Calu3 (cell line): ENCODE data around the gene HOXA10. TPM values are rescaled to one million over a fixed set of nuclear protein-coding genes. Genes with fewer than 3 reads are reported as not detected.

Experiments used
- BruUV-seq: library from RNA; stranded (reverse); fragments of 400-500 nt; replicated peaks from 2 replicates; lab custom pipeline; 2021; lab: Mats Ljungman, UMichigan
- CTCF ChIA-PET: fragments of 300-600 bp; sonication (Branson Sonifier 250); formaldehyde crosslinking; loops from one replicate; lab custom pipeline; 2022; ENCODE audit warnings: antibody characterized with exemption; lab: Charles Lee
- DNase-seq: peaks from one replicate; pipeline ENCODE4 v3.0.0; 2022
- H3K27ac Mint-ChIP-seq: one replicate; pipeline ENCODE4 v1.8.0; 2022; ENCODE audit warnings: mixed read lengths; ENCODE audit not compliant: unreplicated experiment
- H3K27me3 Mint-ChIP-seq: one replicate; pipeline ENCODE4 v1.8.0; 2022; ENCODE audit warnings: mixed read lengths; ENCODE audit not compliant: unreplicated experiment
- H3K36me3 Mint-ChIP-seq: one replicate; pipeline ENCODE4 v1.8.0; 2022; ENCODE audit warnings: mild to moderate bottlenecking, moderate library complexity, mixed read lengths; ENCODE audit not compliant: insufficient read depth, unreplicated experiment
- H3K4me1 Mint-ChIP-seq: one replicate; pipeline ENCODE4 v1.8.0; 2022; ENCODE audit warnings: mild to moderate bottlenecking, low read depth, mixed read lengths; ENCODE audit not compliant: unreplicated experiment
- H3K4me3 Mint-ChIP-seq: one replicate; pipeline ENCODE4 v1.8.0; 2022; ENCODE audit warnings: mild to moderate bottlenecking, low read depth, moderate library complexity, mixed read lengths; ENCODE audit not compliant: unreplicated experiment
- H3K9me3 Mint-ChIP-seq: one replicate; pipeline ENCODE4 v1.8.0; 2022; ENCODE audit warnings: low read depth, mixed read lengths; ENCODE audit not compliant: unreplicated experiment
- intact Hi-C: fragments of 100-400 bp; cut with micrococcal nuclease; formaldehyde crosslinking; loops from one replicate; pipeline ENCODE4 v1.10.0; 2022; ENCODE audit not compliant: unreplicated experiment
- total RNA-seq: library from RNA; stranded (reverse); gene quantifications from 2 replicates; pipeline ENCODE4 v1.2.3, GENCODE V29; 2022
- TF ChIP-seq, protein P1 (sequence below): fragments of 200-600 bp; IDR thresholded peaks from one replicate; pipeline ENCODE4 v1.8.0; 2022; ENCODE audit warnings: antibody characterized with exemption; ENCODE audit not compliant: unreplicated experiment

Gene HOXA10
- total RNA-seq, 1 experiment from 2014 or later = 11.8 TPM

GRCh38 chr7:27137640-27138315 lies 36.3 kb downstream of the HOXA10 start:
- no peak for DNase-seq
- H3K27me3 Mint-ChIP-seq = no peaks in the 10 kb centered on the region
- TF ChIP-seq, protein P1, sequence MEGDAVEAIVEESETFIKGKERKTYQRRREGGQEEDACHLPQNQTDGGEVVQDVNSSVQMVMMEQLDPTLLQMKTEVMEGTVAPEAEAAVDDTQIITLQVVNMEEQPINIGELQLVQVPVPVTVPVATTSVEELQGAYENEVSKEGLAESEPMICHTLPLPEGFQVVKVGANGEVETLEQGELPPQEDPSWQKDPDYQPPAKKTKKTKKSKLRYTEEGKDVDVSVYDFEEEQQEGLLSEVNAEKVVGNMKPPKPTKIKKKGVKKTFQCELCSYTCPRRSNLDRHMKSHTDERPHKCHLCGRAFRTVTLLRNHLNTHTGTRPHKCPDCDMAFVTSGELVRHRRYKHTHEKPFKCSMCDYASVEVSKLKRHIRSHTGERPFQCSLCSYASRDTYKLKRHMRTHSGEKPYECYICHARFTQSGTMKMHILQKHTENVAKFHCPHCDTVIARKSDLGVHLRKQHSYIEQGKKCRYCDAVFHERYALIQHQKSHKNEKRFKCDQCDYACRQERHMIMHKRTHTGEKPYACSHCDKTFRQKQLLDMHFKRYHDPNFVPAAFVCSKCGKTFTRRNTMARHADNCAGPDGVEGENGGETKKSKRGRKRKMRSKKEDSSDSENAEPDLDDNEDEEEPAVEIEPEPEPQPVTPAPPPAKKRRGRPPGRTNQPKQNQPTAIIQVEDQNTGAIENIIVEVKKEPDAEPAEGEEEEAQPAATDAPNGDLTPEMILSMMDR = no peak
- intact Hi-C loops = no loop called here
- CTCF ChIA-PET = no interaction called here
- H3K36me3 Mint-ChIP-seq = peaks cover 4% of the 10 kb centered on the region
- H3K9me3 Mint-ChIP-seq = no peaks in the 10 kb centered on the region
- no TSS peak for BruUV-seq
- peaks cover 48% of the 10 kb centered on the region for H3K4me1 Mint-ChIP-seq
- no peak overlapping the region for H3K4me3 Mint-ChIP-seq
- no peak overlapping the region for H3K27ac Mint-ChIP-seq

- BruUV-seq = no TSS peak
- intact Hi-C loops = no loop called here
- CTCF ChIA-PET = interaction anchor here (0.9 to 1.7 kb wide), 4 partner anchors 16 to 274 kb away, joined by 3 to 9 read pairs (median 4); no protein-coding TSS in a partner anchor
- TF ChIP-seq, protein P1 = no peak
- H3K27ac Mint-ChIP-seq = peak overlapping the region; percentile 77
- no peak for DNase-seq
- no peaks in the 10 kb centered on the region for H3K9me3 Mint-ChIP-seq
- H3K4me3 Mint-ChIP-seq = peak overlapping the region; percentile 39
- H3K4me1 Mint-ChIP-seq = peaks cover 48% of the 10 kb centered on the region
- H3K36me3 Mint-ChIP-seq = peaks cover 4% of the 10 kb centered on the region
- no peaks in the 10 kb centered on the region for H3K27me3 Mint-ChIP-seq
Observed at GRCh38 chr7:27134392-27134791, 39.7 kb downstream of the HOXA10 start.

DNA sequence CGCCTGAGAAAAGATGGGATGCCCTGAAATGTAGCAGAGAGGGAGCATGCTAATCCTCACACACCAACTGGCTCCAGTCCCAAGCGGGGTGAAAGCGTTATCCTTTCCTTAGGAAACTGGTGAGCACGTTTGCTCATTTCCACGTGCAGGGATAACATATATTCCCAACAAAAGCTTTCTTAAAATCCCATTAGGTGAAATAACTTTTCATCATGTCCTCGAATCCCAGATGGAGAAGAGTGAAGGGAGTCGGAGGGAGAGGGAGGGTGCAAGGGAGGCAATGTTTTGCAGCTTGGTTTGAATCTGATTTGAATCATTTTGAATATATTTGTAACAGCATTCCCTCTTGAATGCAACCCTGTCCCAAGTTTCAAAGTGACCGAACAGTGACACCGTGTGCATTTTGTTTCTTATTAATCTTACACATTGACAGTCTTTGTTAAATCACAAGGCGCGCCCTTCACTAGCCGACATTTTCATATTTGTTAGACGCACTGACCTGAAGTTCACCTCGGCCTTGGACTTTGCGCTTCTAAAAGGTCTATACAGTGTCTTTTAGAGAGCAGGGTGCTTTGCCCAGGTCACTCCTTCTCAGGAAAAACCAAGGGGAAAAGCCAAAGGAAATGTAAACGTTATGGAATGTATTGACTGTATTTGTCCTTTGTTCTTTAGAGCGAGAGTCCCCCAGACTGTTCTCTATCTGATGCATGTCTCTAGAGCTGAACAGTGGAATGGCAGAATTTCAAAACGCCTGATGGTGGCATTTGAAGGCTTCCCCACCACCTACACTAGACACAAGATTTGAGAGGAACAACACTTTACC lies 40.5 kb downstream of the HOXA10 start:
- intact Hi-C loops = no loop called here
- peak; percentile 46 for DNase-seq
- BruUV-seq = no TSS peak
- CTCF ChIA-PET = interaction anchor here (0.6 to 1.7 kb wide), 5 partner anchors 13 to 273 kb away, joined by 3 to 9 read pairs (median 5); no protein-coding TSS in a partner anchor
- H3K4me1 Mint-ChIP-seq = peaks cover 48% of the 10 kb centered on the region
- peak overlapping the region; percentile 77 for H3K27ac Mint-ChIP-seq
- TF ChIP-seq, protein P1 = peak; percentile 15
- H3K4me3 Mint-ChIP-seq = peak overlapping the region; percentile 39
- H3K36me3 Mint-ChIP-seq = peaks cover 4% of the 10 kb centered on the region
- no peaks in the 10 kb centered on the region for H3K9me3 Mint-ChIP-seq
- H3K27me3 Mint-ChIP-seq = no peaks in the 10 kb centered on the region

- TF ChIP-seq, protein P1 = no peak
- H3K9me3 Mint-ChIP-seq = no peaks in the 10 kb centered on the region
- no peak overlapping the region for H3K4me3 Mint-ChIP-seq
- no peaks in the 10 kb centered on the region for H3K27me3 Mint-ChIP-seq
- intact Hi-C loops = no loop called here
- peaks cover 47% of the 10 kb centered on the region for H3K4me1 Mint-ChIP-seq
- no TSS peak for BruUV-seq
- CTCF ChIA-PET = interaction anchor here (0.6 to 1.7 kb wide), 2 partner anchors 13 to 273 kb away, joined by 6 to 9 read pairs; no protein-coding TSS in a partner anchor
- peaks cover 4% of the 10 kb centered on the region for H3K36me3 Mint-ChIP-seq
- DNase-seq = no peak
- peak overlapping the region; percentile 77 for H3K27ac Mint-ChIP-seq
Observed at GRCh38 chr7:27132978-27133377, 41.1 kb downstream of the HOXA10 start.
